ENCODE data around the gene SEZ6. TPM values are rescaled to one million over a fixed set of nuclear protein-coding genes. Genes with fewer than 3 reads are reported as not detected.
"Not testable (repeated sequence)": the region's sequence is repeated elsewhere in the genome, so short reads cannot be mapped to it uniquely, and the experiment has no call there.

Gene SEZ6
- total RNA-seq, 1 experiment from 2014 or later, result not detected

DNA sequence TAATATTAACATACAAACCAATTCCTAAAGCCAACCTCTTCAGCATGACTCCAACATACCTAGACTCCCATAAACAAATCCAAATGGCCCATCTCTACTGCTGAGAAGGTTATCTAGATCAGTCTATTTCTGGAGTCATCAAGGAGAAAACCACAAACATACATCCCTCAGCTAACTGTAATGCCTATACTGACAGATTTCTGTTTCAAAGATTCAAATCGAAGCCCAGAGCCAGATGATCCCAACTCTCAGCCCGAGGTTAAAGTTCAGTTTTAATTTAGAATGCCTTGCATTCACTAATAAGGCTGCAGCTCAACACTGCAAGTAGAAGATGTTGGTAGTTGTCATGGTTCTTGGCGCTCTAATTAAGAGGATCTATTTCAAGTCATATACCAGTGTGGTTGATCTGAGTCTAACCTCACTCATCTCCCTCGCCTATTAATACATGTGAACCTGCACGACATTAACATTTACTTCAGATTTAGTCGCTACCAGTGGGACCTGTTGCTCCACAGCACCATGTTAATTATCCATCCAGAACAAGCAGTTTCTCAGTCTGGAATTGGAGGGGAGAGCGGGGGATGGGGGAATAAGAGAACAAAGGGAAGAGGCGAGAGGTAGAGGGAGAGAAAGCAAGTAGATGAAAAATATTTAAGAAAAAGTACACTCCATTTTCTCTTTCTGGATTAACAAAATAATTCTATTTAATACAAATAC is 69.9 kb downstream of the SEZ6 start:
- Histone ChIP-seq H3K79me2 (ENCODE audit: low read length) (peaks cover 87% of the 10 kb centered on the region), H3K9me3 (ENCODE audit: low read length) (no peaks in the 10 kb centered on the region), H4K20me1 (ENCODE audit: low read length) (peaks cover 8% of the 10 kb centered on the region; the same call in 1 of the 2 replicates), H3K4me2 (ENCODE audit: low read length) (no peak overlapping the region), H3F3A (ENCODE audit: low read length, unreplicated experiment) (no peaks in the 10 kb centered on the region), H3K9ac (ENCODE audit: low read length) (0 out of 2 replicates have a peak overlapping the region, but pooled peaks have one; percentile 52), H2AFZ (ENCODE audit: low read length) (no peak overlapping the region), H3K27ac (ENCODE audit: low read length) (no peak overlapping the region), H3K4me1 (ENCODE audit: insufficient read depth, low read length) (peaks cover 15% of the 10 kb centered on the region), H3K36me3 (ENCODE audit: low read depth, low read length) (peaks cover 5% of the 10 kb centered on the region; the same call in 1 of the 2 replicates), H3K9me2 (replicated peaks; ENCODE audit: low read length) (no peaks in the 10 kb centered on the region), H3K27me3 (ENCODE audit: low read length) (no peaks in the 10 kb centered on the region), H3K4me3 (ENCODE audit: low read length) (no peak overlapping the region)
- no TSS peak for BruUV-seq (replicated peaks)
- POLR2A ChIA-PET (ENCODE audit: unreplicated experiment), result no interaction called here
- DNase-seq (no peak), ATAC-seq (no peak)
- intact Hi-C loops (cut with micrococcal nuclease), result no loop called here
- CTCF ChIA-PET, result no interaction called here
- TF ChIP-seq EZH2phosphoT487 (IDR thresholded peaks at IDR 0.05; ENCODE audit: borderline replicate concordance, low read length) (no peak), EZH2 (IDR thresholded peaks at IDR 0.05; ENCODE audit: low read length, unreplicated experiment) (no peak)
- TF ChIP-seq, protein P1, sequence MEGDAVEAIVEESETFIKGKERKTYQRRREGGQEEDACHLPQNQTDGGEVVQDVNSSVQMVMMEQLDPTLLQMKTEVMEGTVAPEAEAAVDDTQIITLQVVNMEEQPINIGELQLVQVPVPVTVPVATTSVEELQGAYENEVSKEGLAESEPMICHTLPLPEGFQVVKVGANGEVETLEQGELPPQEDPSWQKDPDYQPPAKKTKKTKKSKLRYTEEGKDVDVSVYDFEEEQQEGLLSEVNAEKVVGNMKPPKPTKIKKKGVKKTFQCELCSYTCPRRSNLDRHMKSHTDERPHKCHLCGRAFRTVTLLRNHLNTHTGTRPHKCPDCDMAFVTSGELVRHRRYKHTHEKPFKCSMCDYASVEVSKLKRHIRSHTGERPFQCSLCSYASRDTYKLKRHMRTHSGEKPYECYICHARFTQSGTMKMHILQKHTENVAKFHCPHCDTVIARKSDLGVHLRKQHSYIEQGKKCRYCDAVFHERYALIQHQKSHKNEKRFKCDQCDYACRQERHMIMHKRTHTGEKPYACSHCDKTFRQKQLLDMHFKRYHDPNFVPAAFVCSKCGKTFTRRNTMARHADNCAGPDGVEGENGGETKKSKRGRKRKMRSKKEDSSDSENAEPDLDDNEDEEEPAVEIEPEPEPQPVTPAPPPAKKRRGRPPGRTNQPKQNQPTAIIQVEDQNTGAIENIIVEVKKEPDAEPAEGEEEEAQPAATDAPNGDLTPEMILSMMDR (conservative IDR thresholded peaks at IDR 0.05; ENCODE audit: low read depth, low read length), result no peak

- H3F3A ChIP-seq (ENCODE audit: low read length, unreplicated experiment); H2AFZ ChIP-seq (ENCODE audit: low read length); DNase-seq; CTCF ChIA-PET; ATAC-seq; BruUV-seq (replicated peaks); H4K20me1 ChIP-seq (ENCODE audit: low read length); H3K9me2 ChIP-seq (replicated peaks; ENCODE audit: low read length); H3K4me2 ChIP-seq (ENCODE audit: low read length); intact Hi-C loops (cut with micrococcal nuclease); H3K36me3 ChIP-seq (ENCODE audit: low read depth, low read length); H3K9ac ChIP-seq (ENCODE audit: low read length); H3K27ac ChIP-seq (ENCODE audit: low read length); H3K9me3 ChIP-seq (ENCODE audit: low read length); H3K4me3 ChIP-seq (ENCODE audit: low read length); POLR2A ChIA-PET (ENCODE audit: unreplicated experiment); H3K27me3 ChIP-seq (ENCODE audit: low read length): not testable (repeated sequence)
- peaks cover 15% of the 10 kb centered on the region for H3K4me1 ChIP-seq (ENCODE audit: insufficient read depth, low read length)
- H3K79me2 ChIP-seq (ENCODE audit: low read length), result peaks cover 87% of the 10 kb centered on the region
Observed at GRCh38 chr17:28934508-28934907, 71.3 kb downstream of the SEZ6 start.

- Histone ChIP-seq H3K4me1 (ENCODE audit: insufficient read depth, low read length) (peaks cover 18% of the 10 kb centered on the region), H3K9ac (ENCODE audit: low read length) (no peak overlapping the region), H3F3A (ENCODE audit: low read length, unreplicated experiment) (no peaks in the 10 kb centered on the region), H3K27ac (ENCODE audit: low read length) (no peak overlapping the region), H3K4me2 (ENCODE audit: low read length) (no peak overlapping the region), H3K9me3 (ENCODE audit: low read length) (no peaks in the 10 kb centered on the region), H3K4me3 (ENCODE audit: low read length) (no peak overlapping the region), H2AFZ (ENCODE audit: low read length) (no peak overlapping the region), H3K9me2 (replicated peaks; ENCODE audit: low read length) (no peaks in the 10 kb centered on the region), H3K79me2 (ENCODE audit: low read length) (peaks cover 56% of the 10 kb centered on the region), H3K27me3 (ENCODE audit: low read length) (no peaks in the 10 kb centered on the region), H3K36me3 (ENCODE audit: low read depth, low read length) (peaks cover 24% of the 10 kb centered on the region), H4K20me1 (ENCODE audit: low read length) (peaks cover 9% of the 10 kb centered on the region; the same call in 1 of the 2 replicates)
- intact Hi-C loops (cut with micrococcal nuclease), result no loop called here
- POLR2A ChIA-PET (ENCODE audit: unreplicated experiment), result no interaction called here
- no TSS peak for BruUV-seq (replicated peaks)
- ATAC-seq, result no peak
- CTCF ChIA-PET, result no interaction called here
- no peak for DNase-seq
- TF ChIP-seq EZH2phosphoT487 (IDR thresholded peaks at IDR 0.05; ENCODE audit: borderline replicate concordance, low read length), result no peak
- TF ChIP-seq, protein P1 (conservative IDR thresholded peaks at IDR 0.05; ENCODE audit: low read depth, low read length), result no peak
- no peak for TF ChIP-seq EZH2 (IDR thresholded peaks at IDR 0.05; ENCODE audit: low read length, unreplicated experiment)
Observed at GRCh38 chr17:28929787-28930186, 76.0 kb downstream of the SEZ6 start.
